OCI-LY1 (cell line): ENCODE results near the gene LIMS2.

Experiments
- EZH2 ChIP-seq: fragments of 200-600 bp; sonication (generic), shearing (Covaris generic); IDR thresholded peaks from 2 replicates; pipeline ENCODE4 v1.8.0; 2017; ENCODE audit warnings: borderline replicate concordance, mixed run types, mild to moderate bottlenecking, antibody characterized with exemption, low read length, moderate library complexity, mixed read lengths
- TF ChIP-seq, protein P1 (sequence below): fragments of 200-600 bp; sonication (generic), shearing (Covaris generic); IDR thresholded peaks from 2 replicates; pipeline ENCODE4 v1.5.1; 2017; ENCODE audit warnings: mild to moderate bottlenecking, antibody characterized with exemption, low read length, moderate library complexity, mixed read lengths

GRCh38 chr2:127650785-127651380 is 24.4 kb downstream of the LIMS2 start:
- TF ChIP-seq, protein P1, sequence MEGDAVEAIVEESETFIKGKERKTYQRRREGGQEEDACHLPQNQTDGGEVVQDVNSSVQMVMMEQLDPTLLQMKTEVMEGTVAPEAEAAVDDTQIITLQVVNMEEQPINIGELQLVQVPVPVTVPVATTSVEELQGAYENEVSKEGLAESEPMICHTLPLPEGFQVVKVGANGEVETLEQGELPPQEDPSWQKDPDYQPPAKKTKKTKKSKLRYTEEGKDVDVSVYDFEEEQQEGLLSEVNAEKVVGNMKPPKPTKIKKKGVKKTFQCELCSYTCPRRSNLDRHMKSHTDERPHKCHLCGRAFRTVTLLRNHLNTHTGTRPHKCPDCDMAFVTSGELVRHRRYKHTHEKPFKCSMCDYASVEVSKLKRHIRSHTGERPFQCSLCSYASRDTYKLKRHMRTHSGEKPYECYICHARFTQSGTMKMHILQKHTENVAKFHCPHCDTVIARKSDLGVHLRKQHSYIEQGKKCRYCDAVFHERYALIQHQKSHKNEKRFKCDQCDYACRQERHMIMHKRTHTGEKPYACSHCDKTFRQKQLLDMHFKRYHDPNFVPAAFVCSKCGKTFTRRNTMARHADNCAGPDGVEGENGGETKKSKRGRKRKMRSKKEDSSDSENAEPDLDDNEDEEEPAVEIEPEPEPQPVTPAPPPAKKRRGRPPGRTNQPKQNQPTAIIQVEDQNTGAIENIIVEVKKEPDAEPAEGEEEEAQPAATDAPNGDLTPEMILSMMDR, result no peak
- TF ChIP-seq EZH2, result no peak
